HepG2 (cell line): ENCODE measurements around the gene ENO3. TPM values are rescaled to one million over a fixed set of nuclear protein-coding genes. Genes with fewer than 3 reads are reported as not detected.

Experiments
- EEA1 ChIP-seq: sonication (generic); formaldehyde crosslinking; IDR thresholded peaks from 2 replicates; pipeline ENCODE4 v1.5.1; 2020; ENCODE audit warnings: mild to moderate bottlenecking, missing genetic modification reagents, borderline replicate concordance
- FIP1L1 ChIP-seq: fragments of 200-400 bp; formaldehyde crosslinking; IDR thresholded peaks from 2 replicates; pipeline ENCODE4 v1.6.1; 2018; ENCODE audit warnings: low read depth, mild to moderate bottlenecking, low read length, moderate library complexity, borderline replicate concordance; ENCODE audit not compliant: insufficient read depth
- HHEX ChIP-seq: IDR thresholded peaks from 2 replicates; pipeline ENCODE4 v1.6.1; 2016; ENCODE audit warnings: control low read depth
- IKZF4 ChIP-seq: sonication (generic); formaldehyde crosslinking; IDR thresholded peaks from 2 replicates; pipeline ENCODE4 v1.5.1; 2020; ENCODE audit warnings: borderline replicate concordance, mild to moderate bottlenecking, low read depth, missing genetic modification reagents; ENCODE audit errors: not compliant biosample characterization
- MBD4 ChIP-seq: IDR thresholded peaks from 2 replicates; pipeline ENCODE4 v1.6.1; 2012; ENCODE audit warnings: low read length, inconsistent platforms, borderline replicate concordance
- POLR2A ChIP-seq, 2 experiments: IDR thresholded peaks; 2 replicates each; pipeline ENCODE4 v1.6.1; 2011; ENCODE audit warnings: low read depth in 2 of 2, low read length in 2 of 2, mild to moderate bottlenecking in 1 of 2, moderate library complexity in 1 of 2; ENCODE audit not compliant: insufficient read depth in 1 of 2
- RBFOX2 ChIP-seq: fragments of 200-400 bp; formaldehyde crosslinking; IDR thresholded peaks from 2 replicates; pipeline ENCODE4 v1.6.1; 2017; ENCODE audit warnings: low read depth, mild to moderate bottlenecking, low read length
- RNF219 ChIP-seq: sonication (generic); formaldehyde crosslinking; IDR thresholded peaks from 2 replicates; pipeline ENCODE4 v1.5.0; 2020; ENCODE audit warnings: mild to moderate bottlenecking, missing genetic modification reagents
- SMAD1 ChIP-seq: sonication (generic); formaldehyde crosslinking; IDR thresholded peaks from 2 replicates; pipeline ENCODE4 v1.4.0; 2020; ENCODE audit warnings: missing genetic modification reagents, low read depth, mild to moderate bottlenecking, borderline replicate concordance
- ZBTB21 ChIP-seq: sonication (generic); formaldehyde crosslinking; IDR thresholded peaks from 2 replicates; pipeline ENCODE4 v1.4.0; 2020; ENCODE audit warnings: missing genetic modification reagents
- ZFX ChIP-seq: sonication (generic); formaldehyde crosslinking; IDR thresholded peaks from 2 replicates; pipeline ENCODE4 v1.4.0; 2020; ENCODE audit warnings: mild to moderate bottlenecking, low read depth, missing genetic modification reagents, moderate library complexity
- ZNF30 ChIP-seq: sonication (generic); formaldehyde crosslinking; IDR thresholded peaks from 2 replicates; pipeline ENCODE4 v1.5.0; 2020; ENCODE audit warnings: mild to moderate bottlenecking, missing genetic modification reagents
- ZNF543 ChIP-seq: sonication (generic); formaldehyde crosslinking; IDR thresholded peaks from 2 replicates; pipeline ENCODE4 v1.4.0; 2020; ENCODE audit warnings: mild to moderate bottlenecking, missing genetic modification reagents
- ZNF567 ChIP-seq: sonication (generic); formaldehyde crosslinking; IDR thresholded peaks from 2 replicates; pipeline ENCODE4 v1.8.1; 2023; ENCODE audit warnings: mild to moderate bottlenecking, missing genetic modification reagents, borderline replicate concordance
- ZNF574 ChIP-seq: sonication (generic); formaldehyde crosslinking; IDR thresholded peaks from 2 replicates; pipeline ENCODE4 v1.4.0; 2020; ENCODE audit warnings: missing genetic modification reagents
- polyA plus RNA-seq, 8 experiments: library from polyadenylated mRNA; depleted of rRNA in 3 of 8; stranded (reverse) in 7 of 8; unstranded in 1 of 8; fragments of >200 nt; fragmentation: Illumina TruSeq in 4 of 8; extraction: Trizol in 4 of 8; gene quantifications; 2 replicates each; pipeline versions ENCODE4 v1.2.1 to v1.2.3, GENCODE V29; 2011 to 2016; ENCODE audit warnings: low read depth in 4 of 8, missing spikeins in 1 of 8, mixed read lengths in 1 of 8; ENCODE audit not compliant: insufficient read depth in 1 of 8
- total RNA-seq, 5 experiments: library from RNA; depleted of rRNA; stranded (reverse); fragments of >200 nt; fragmentation: Illumina TruSeq; extraction: Trizol; gene quantifications; 2 replicates each; pipeline ENCODE4 v1.2.3, GENCODE V29; 2016; ENCODE audit warnings: low read depth in 1 of 5

The ENO3 gene
- total and polyA plus RNA-seq, 2 of the 13 experiments (the other 11 are each of a cell fraction or from before 2014, with no cell fraction given): 59.8 to 69.8 TPM

GRCh38 chr17:4947411-4948165, 3.3 kb upstream of the ENO3 start (continued):
- no peak for TF ChIP-seq RNF219
- 0 out of 2 replicates have a peak, but pooled peaks have one; percentile 78 for TF ChIP-seq ZNF567 (CRISPR knock-in tag)
- TF ChIP-seq ZFX: peak; percentile 3; the same call in 1 of the 2 replicates
- TF ChIP-seq IKZF4 (CRISPR knock-in tag): peak; percentile 81
- TF ChIP-seq ZNF30: no peak
- TF ChIP-seq ZBTB21 (CRISPR knock-in tag): no peak
- peak; percentile 44; the same call in 1 of the 2 replicates for TF ChIP-seq ZNF543
- no peak; the same call in 1 of the 2 replicates for TF ChIP-seq SMAD1 (CRISPR knock-in tag)
- no peak for TF ChIP-seq MBD4
- 0 out of 2 replicates have a peak, but pooled peaks have one; percentile 30 for TF ChIP-seq ZNF574 (CRISPR knock-in tag)
- no peak for TF ChIP-seq EEA1 (CRISPR knock-in tag)
- no peak for TF ChIP-seq HHEX (CRISPR knock-in tag)
- peak; percentile 19; the same call in 1 of the 2 replicates for TF ChIP-seq FIP1L1
- TF ChIP-seq RBFOX2: peak; percentile 96
- peak in 1 of 2 experiments; percentile 46; a peak in 1 of 4 replicates for TF ChIP-seq POLR2A (IDR thresholded peaks at IDR 0.05; ENCODE audit: insufficient read depth in 1 of 2, low read depth in 2 of 2, low read length in 2 of 2)
